ENCODE measurements around the gene HMOX1. TPM values are rescaled to one million over a fixed set of nuclear protein-coding genes. Genes with fewer than 3 reads are reported as not detected.

Gene HMOX1
- polyA plus RNA-seq, 1 donor from 2014 or later: not detected

DNA sequence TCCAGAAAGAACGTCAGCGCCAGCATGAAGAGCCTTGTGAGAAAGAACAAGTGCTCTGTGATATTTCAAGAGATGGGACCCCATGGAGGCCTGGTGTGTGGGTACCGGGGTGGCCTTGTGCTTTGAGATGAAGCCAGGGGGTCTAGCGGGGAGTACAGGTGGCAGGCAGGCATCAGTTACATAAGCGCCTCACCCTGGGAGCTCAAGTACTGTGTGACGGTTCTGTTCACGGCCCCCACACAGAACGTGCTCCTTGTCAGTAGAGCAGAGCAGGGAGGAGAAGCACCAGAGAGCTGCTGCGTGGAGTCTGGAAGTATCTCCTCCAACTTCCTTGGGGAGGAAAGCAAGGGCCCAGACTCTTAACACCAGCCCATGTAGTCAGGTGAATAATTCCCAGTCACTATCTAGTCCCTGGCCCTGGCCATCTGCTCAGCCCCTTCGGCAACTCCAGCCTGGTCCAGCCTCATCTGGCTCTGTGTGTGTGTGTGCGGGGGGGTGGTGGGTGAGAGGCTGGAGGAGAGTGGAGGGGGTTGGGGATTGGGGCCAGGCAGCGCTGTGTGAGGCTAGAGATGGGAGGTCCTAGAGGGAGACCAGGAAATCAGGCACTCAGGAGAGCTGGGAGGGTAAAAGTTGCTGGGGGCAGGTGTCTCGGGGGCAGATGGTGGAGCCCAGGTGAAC is 51.5 kb downstream of the HMOX1 start:
- TF ChIP-seq CTCF (IDR thresholded peaks at IDR 0.05; ENCODE audit: poor library complexity, severe bottlenecking): no peak
- TF ChIP-seq MXI1 (conservative IDR thresholded peaks at IDR 0.05; ENCODE audit: poor library complexity, severe bottlenecking): no peak
- H3K9ac ChIP-seq (ENCODE audit: low read length): no peak overlapping the region

DNA sequence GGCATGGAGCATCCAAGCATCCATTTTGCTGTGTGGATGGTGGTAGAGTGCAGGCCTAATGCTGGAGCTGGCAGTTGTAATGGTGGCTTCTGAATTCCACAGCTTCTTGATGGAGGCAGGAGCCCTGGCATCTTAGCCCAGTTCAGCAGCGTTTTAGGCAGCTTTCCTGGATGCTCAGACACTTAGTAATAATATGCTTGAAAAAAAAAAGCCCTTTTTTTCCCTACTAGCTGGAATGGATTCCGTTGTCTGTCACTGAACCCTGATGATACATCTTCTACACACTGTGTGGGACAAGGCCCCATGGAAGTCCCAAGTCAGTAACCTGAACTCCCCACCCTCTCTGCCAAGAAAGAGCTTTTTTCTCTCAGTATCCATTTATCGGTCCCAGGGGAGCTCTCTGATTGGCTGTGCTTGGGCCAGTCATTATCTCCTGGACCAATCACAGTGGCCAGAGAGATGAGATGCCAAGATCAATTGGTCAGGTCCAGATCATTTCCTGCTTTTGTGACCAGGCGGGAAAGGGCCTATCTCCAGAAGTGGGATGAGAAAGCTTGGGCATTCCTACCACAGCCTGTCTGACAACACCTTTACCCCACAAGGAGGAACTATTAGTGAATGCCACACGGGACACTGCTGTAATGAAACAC is 53.3 kb downstream of the HMOX1 start:
- H3K9me2 ChIP-seq (ENCODE audit: insufficient read depth, low read length): no peaks in the 10 kb centered on the region
- H3K9ac ChIP-seq (ENCODE audit: low read length): no peak overlapping the region
- no peaks in the 10 kb centered on the region for H4K20me1 ChIP-seq (ENCODE audit: insufficient read depth)
- no peaks in the 10 kb centered on the region for H3K27me3 ChIP-seq (ENCODE audit: insufficient read depth, low read depth, low read length)
- TF ChIP-seq REST (IDR thresholded peaks at IDR 0.05; ENCODE audit: borderline replicate concordance): no peak
- no peak for TF ChIP-seq TAF1 (IDR thresholded peaks at IDR 0.05; ENCODE audit: low read depth)
- no peak for TF ChIP-seq MXI1 (conservative IDR thresholded peaks at IDR 0.05; ENCODE audit: poor library complexity, severe bottlenecking)
- no peak for TF ChIP-seq CTCF (IDR thresholded peaks at IDR 0.05; ENCODE audit: poor library complexity, severe bottlenecking)
- no peak for TF ChIP-seq POLR2AphosphoS5 (IDR thresholded peaks at IDR 0.05)
- no peak for TF ChIP-seq RAD21 (conservative IDR thresholded peaks at IDR 0.05)
- TF ChIP-seq EZH2 (IDR thresholded peaks at IDR 0.05; ENCODE audit: borderline replicate concordance, insufficient read depth, low read length, poor library complexity, severe bottlenecking): no peak
- no peak for TF ChIP-seq SMC3 (conservative IDR thresholded peaks at IDR 0.05; ENCODE audit: poor library complexity)
- H3K36me3 ChIP-seq (ENCODE audit: insufficient read depth, low read length): no peaks in the 10 kb centered on the region
- H3K4me3 ChIP-seq (ENCODE audit: low read length): no peak overlapping the region
- no peaks in the 10 kb centered on the region for H3F3A ChIP-seq (ENCODE audit: insufficient read depth, low read length, poor library complexity, severe bottlenecking)
- peaks cover 5% of the 10 kb centered on the region for H3K9me3 ChIP-seq (ENCODE audit: low read length)
- H2AFZ ChIP-seq (ENCODE audit: low read depth, low read length): no peak overlapping the region
- no peak overlapping the region for H3K4me2 ChIP-seq (ENCODE audit: low read length)
- no peak overlapping the region for H3K27ac ChIP-seq (ENCODE audit: low read length)
- H3K79me2 ChIP-seq (replicated peaks; ENCODE audit: insufficient read depth, low read length): no peaks in the 10 kb centered on the region

More for the DNA sequence above, 51.5 kb downstream of the HMOX1 start:
- Histone ChIP-seq H3K27ac (ENCODE audit: low read length) (no peak overlapping the region), H3K36me3 (ENCODE audit: insufficient read depth, low read length) (no peaks in the 10 kb centered on the region), H3K27me3 (ENCODE audit: insufficient read depth, low read depth, low read length) (no peaks in the 10 kb centered on the region), H3K9me2 (ENCODE audit: insufficient read depth, low read length) (no peaks in the 10 kb centered on the region), H3K79me2 (replicated peaks; ENCODE audit: insufficient read depth, low read length) (no peaks in the 10 kb centered on the region), H3K4me3 (ENCODE audit: low read length) (no peak overlapping the region), H4K20me1 (ENCODE audit: insufficient read depth) (no peaks in the 10 kb centered on the region), H2AFZ (ENCODE audit: low read depth, low read length) (no peak overlapping the region), H3F3A (ENCODE audit: insufficient read depth, low read length, poor library complexity, severe bottlenecking) (no peaks in the 10 kb centered on the region), H3K9me3 (ENCODE audit: low read length) (peaks cover 5% of the 10 kb centered on the region), H3K4me2 (ENCODE audit: low read length) (no peak overlapping the region)
